A549 treated with ZK216348 at 1 μM for 4 hours (cell line): Measurements from ENCODE around the gene LMCD1. TPM values are rescaled to one million over a fixed set of nuclear protein-coding genes. Genes with fewer than 3 reads are reported as not detected.

Experiments used
- total RNA-seq: library from RNA; stranded (reverse); fragments of 200-300 nt; extraction: Qiagen RNA extraction; gene quantifications from 5 replicates; pipeline ENCODE4 v1.2.3, GENCODE V29; 2022; ENCODE audit warnings: low read depth

Gene LMCD1
- 59.3 to 69.5 TPM (median 66.2 TPM) in 5 replicates for total RNA-seq

GRCh38 chr3:8501371-8502131, at the start of gene LMCD1:
TSS of gene LMCD1 (plus strand) at chr3:8501823. CDS start at chr3:8501939, 116 bp downstream.

Other genes with a start within 250 kb of the LMCD1 start
- 0.65 to 1.1 TPM (median 0.93 TPM) in 5 replicates for gene SSUH2, start 143.0 kb downstream of the LMCD1 start, total RNA-seq
- not detected in 5 replicates for gene CAV3, start 232.0 kb downstream of the LMCD1 start, total RNA-seq